PC-3 (cell line): Measurements from ENCODE around the gene PSPC1. TPM values are rescaled to one million over a fixed set of nuclear protein-coding genes. Genes with fewer than 3 reads are reported as not detected.
"Not testable (repeated sequence)": the region's sequence is repeated elsewhere in the genome, so short reads cannot be mapped to it uniquely, and the experiment has no call there.

Experiments used
- ATAC-seq: fragments of 200-7000 bp; cut with Tn5 transposase; 2 replicates; pipeline ENCODE4 v1.9.1; 2020; ENCODE audit warnings: mild to moderate bottlenecking, moderate library complexity
- Bru-seq: library from RNA; stranded (reverse); fragments of 400-500 nt; gene quantifications from one replicate; lab custom pipeline; 2021; lab: Mats Ljungman, UMichigan
- BruChase-seq, 2 experiments: library from RNA; stranded (reverse); fragments of 400-500 nt; gene quantifications; one replicate each; lab custom pipeline; 2021; lab: Mats Ljungman, UMichigan
- BruUV-seq: library from RNA; stranded (reverse); fragments of 400-500 nt; replicated peaks from 2 replicates; lab custom pipeline; 2021; lab: Mats Ljungman, UMichigan
- CTCF ChIA-PET: fragments of 300-600 bp; sonication (Branson Sonifier 250); formaldehyde crosslinking; loops from one replicate; lab custom pipeline; 2022; ENCODE audit warnings: antibody characterized with exemption; lab: Charles Lee
- POLR2A ChIA-PET: fragments of 300-600 bp; sonication (Branson Sonifier 250); formaldehyde crosslinking; loops from one replicate; lab custom pipeline; 2022; ENCODE audit warnings: antibody characterized with exemption; ENCODE audit not compliant: unreplicated experiment; lab: Charles Lee
- DNase-seq: peaks from one replicate; pipeline ENCODE4 v3.0.0-alpha.2; 2015
- H2AFZ ChIP-seq: fragments of 300-600 bp; sonication (generic); 2 replicates; pipeline ENCODE4 v1.6.0; 2016; ENCODE audit warnings: antibody characterized with exemption, low read length
- H3F3A ChIP-seq: fragments of 300-600 bp; sonication (generic); one replicate; pipeline ENCODE4 v1.6.0; 2017; ENCODE audit warnings: antibody characterized with exemption, low read length, control low read depth, mild to moderate bottlenecking; ENCODE audit not compliant: unreplicated experiment
- H3K27ac ChIP-seq: fragments of 300-600 bp; sonication (generic); 2 replicates; pipeline ENCODE4 v1.5.1; 2016; ENCODE audit warnings: mild to moderate bottlenecking, low read length
- H3K27me3 ChIP-seq: fragments of 300-600 bp; sonication (generic); 2 replicates; pipeline ENCODE4 v1.6.1; 2016; ENCODE audit warnings: low read length, mixed read lengths
- H3K36me3 ChIP-seq: fragments of 300-600 bp; sonication (generic); 2 replicates; pipeline ENCODE4 v1.6.1; 2016; ENCODE audit warnings: low read depth, mixed run types, low read length, mixed read lengths
- H3K4me1 ChIP-seq: fragments of 300-600 bp; sonication (generic); 2 replicates; pipeline ENCODE4 v1.5.1; 2016; ENCODE audit warnings: low read length; ENCODE audit not compliant: insufficient read depth
- H3K4me2 ChIP-seq: fragments of 300-600 bp; sonication (generic); 2 replicates; pipeline ENCODE4 v1.6.0; 2016; ENCODE audit warnings: low read length
- H3K4me3 ChIP-seq: fragments of 300-600 bp; sonication (generic); 2 replicates; pipeline ENCODE4 v1.5.1; 2016; ENCODE audit warnings: mild to moderate bottlenecking, low read length, mixed read lengths
- H3K79me2 ChIP-seq: fragments of 300-600 bp; sonication (generic); 2 replicates; pipeline ENCODE4 v1.6.1; 2017; ENCODE audit warnings: low read length, mixed read lengths
- H3K9ac ChIP-seq: fragments of 300-600 bp; sonication (generic); 2 replicates; pipeline ENCODE4 v1.6.0; 2016; ENCODE audit warnings: mild to moderate bottlenecking, low read length
- H3K9me2 ChIP-seq: fragments of 300-600 bp; sonication (generic); replicated peaks from 2 replicates; pipeline ENCODE4 v1.6.1; 2016; ENCODE audit warnings: mixed run types, low read length, mixed read lengths
- H3K9me3 ChIP-seq: fragments of 300-600 bp; sonication (generic); 2 replicates; pipeline ENCODE4 v1.6.1; 2016; ENCODE audit warnings: low read length, mixed read lengths
- H4K20me1 ChIP-seq: fragments of 300-600 bp; sonication (generic); 2 replicates; pipeline ENCODE4 v1.6.1; 2016; ENCODE audit warnings: low read length, mixed read lengths
- CTCF ChIP-seq: fragments of 300-600 bp; sonication (generic); conservative IDR thresholded peaks from 2 replicates; pipeline ENCODE4 v1.5.1; 2017; ENCODE audit warnings: antibody characterized with exemption, low read depth, mild to moderate bottlenecking, low read length
- EZH2 ChIP-seq: fragments of 300-600 bp; sonication (generic); IDR thresholded peaks from one replicate; pipeline ENCODE4 v1.6.1; 2017; ENCODE audit warnings: antibody characterized with exemption, mild to moderate bottlenecking, low read length; ENCODE audit not compliant: unreplicated experiment
- EZH2phosphoT487 ChIP-seq: fragments of 300-600 bp; sonication (generic); IDR thresholded peaks from 2 replicates; pipeline ENCODE4 v1.6.1; 2018; ENCODE audit warnings: mild to moderate bottlenecking, antibody characterized with exemption, low read length, borderline replicate concordance
- intact Hi-C: fragments of 100-400 bp; cut with micrococcal nuclease; formaldehyde crosslinking; loops from 2 replicates; pipeline ENCODE4 v1.9.0; 2023
- long read RNA-seq: library from polyadenylated mRNA; unstranded; transcript quantifications from one replicate; pipeline ENCODE4 v2.0.0, GENCODE V29; 2021; ENCODE audit not compliant: unreplicated experiment
- total RNA-seq: library from RNA; depleted of rRNA; stranded (reverse); fragments of >200 nt; gene quantifications from 2 replicates; pipeline ENCODE4 v1.2.3, GENCODE V29; 2014; rRNA removed

Gene PSPC1
- total RNA-seq: 118 and 121 TPM in 2 replicates
- percentile 93 among the genes with signal in this experiment for Bru-seq, nascent RNA
- percentile 86 among the genes with signal in this experiment for BruChase-seq, experiment 1, labeled RNA remaining after a 6-hour chase
- BruChase-seq, experiment 2, labeled RNA remaining after a 2-hour chase: percentile 93 among the genes with signal in this experiment
- long read RNA-seq, transcript PSPC1-204 (8 exons, 1,709 nt): minor isoform, 16 of 101 reads
- long read RNA-seq, transcript PSPC1-203 (8 exons, 1,647 nt): minor isoform, 14 of 101 reads
- long read RNA-seq, transcript PSPC1-201 (9 exons, 2,407 nt): major isoform, 45 of 101 reads
- long read RNA-seq, partial matches to known transcripts: 6 of 101 reads
- long read RNA-seq, other reads (novel, unspliced or antisense): 19 of 101 reads

- H3K4me1 ChIP-seq, CTCF ChIA-PET, H3K9me3 ChIP-seq, POLR2A ChIA-PET, H3K27me3 ChIP-seq, H3F3A ChIP-seq, H3K36me3 ChIP-seq, H3K9me2 ChIP-seq: not testable (repeated sequence)
- H3K4me3 ChIP-seq: peak within 1 kb of the TSS; percentile 99
- intact Hi-C loops: loop anchor here (1.0 to 5.0 kb wide), 3 partner anchors 64 to 174 kb away; partner anchors contain the start of gene ZMYM2
- H3K79me2 ChIP-seq: peaks cover 24% of the 10 kb centered on the region
- H3K9ac ChIP-seq: peak within 1 kb of the TSS; percentile 99
- H3K27ac ChIP-seq: peak within 1 kb of the TSS; percentile 72
- peaks cover 17% of the 10 kb centered on the region for H4K20me1 ChIP-seq
- peak within 1 kb of the TSS; percentile 81 for H3K4me2 ChIP-seq
- H2AFZ ChIP-seq: peak within 1 kb of the TSS; percentile 44
- DNase-seq (peak; percentile 98), ATAC-seq (peak; percentile 80)
- BruUV-seq: TSS peak; percentile 98
These were observed at the start of gene PSPC1 for GRCh38 chr13:19782727-19783682. Gene PSPC1 (minus strand): TSS chr13:19782945. CDS start chr13:19782757, 188 bp downstream.

- intact Hi-C loops: no loop called here
- Histone ChIP-seq H3K4me2 (no peak overlapping the region), H3K27me3 (no peaks in the 10 kb centered on the region), H3K9me2 (no peaks in the 10 kb centered on the region), H3K9me3 (no peaks in the 10 kb centered on the region), H3F3A (no peaks in the 10 kb centered on the region), H3K27ac (no peak overlapping the region), H3K79me2 (no peaks in the 10 kb centered on the region), H3K9ac (no peak overlapping the region), H3K36me3 (peaks cover 22% of the 10 kb centered on the region), H3K4me1 (no peaks in the 10 kb centered on the region), H2AFZ (no peak overlapping the region), H4K20me1 (no peaks in the 10 kb centered on the region), H3K4me3 (no peak overlapping the region)
- no peak for DNase-seq
- TF ChIP-seq EZH2phosphoT487: no peak
- no peak for TF ChIP-seq EZH2
- ChIA-PET CTCF (no interaction called here), POLR2A (no interaction called here)
- no peak for ATAC-seq
- no TSS peak for BruUV-seq
These were observed 39.9 kb upstream of the PSPC1 start for GRCh38 chr13:19822673-19823072.

GRCh38 chr13:19818223-19818842 is 35.6 kb upstream of the PSPC1 start:
- intact Hi-C loops: no loop called here
- H3K27me3 ChIP-seq: no peaks in the 10 kb centered on the region
- H3K9me2 ChIP-seq: no peaks in the 10 kb centered on the region
- H3F3A ChIP-seq: no peaks in the 10 kb centered on the region
- H3K9ac ChIP-seq: no peak overlapping the region
- no TSS peak for BruUV-seq
- CTCF ChIA-PET: no interaction called here
- H3K4me3 ChIP-seq: no peak overlapping the region
- no peaks in the 10 kb centered on the region for H4K20me1 ChIP-seq
- no peak overlapping the region for H2AFZ ChIP-seq
- peak; percentile 25 for DNase-seq
- POLR2A ChIA-PET: interaction anchor here (0.6 kb wide), 1 partner anchor 148 kb away, joined by 3 read pairs; no protein-coding TSS in a partner anchor
- no peak overlapping the region for H3K4me2 ChIP-seq
- H3K27ac ChIP-seq: no peak overlapping the region
- ATAC-seq: peak; percentile 24; the same call in 1 of the 2 replicates
- no peaks in the 10 kb centered on the region for H3K79me2 ChIP-seq
- peaks cover 4% of the 10 kb centered on the region for H3K4me1 ChIP-seq
- TF ChIP-seq CTCF (peak; percentile 76), EZH2phosphoT487 (no peak)
- H3K9me3 ChIP-seq: no peaks in the 10 kb centered on the region
- H3K36me3 ChIP-seq: peaks cover 11% of the 10 kb centered on the region
